ENCODE measurements around the gene DNM3. TPM values are rescaled to one million over a fixed set of nuclear protein-coding genes. Genes with fewer than 3 reads are reported as not detected.

DNM3 gene
- total and polyA plus RNA-seq, 9 of the 15 experiments (the other 6 are each of a cell fraction or from before 2014, with no cell fraction given), result 0.08 to 0.36 (median 0.22) TPM; not detected in 1

- no peak for TF ChIP-seq PATZ1 (CRISPR knock-in tag; IDR thresholded peaks at IDR 0.05; ENCODE audit: borderline replicate concordance)
- no peak for TF ChIP-seq ZBTB43 (CRISPR knock-in tag; IDR thresholded peaks at IDR 0.05)
- TF ChIP-seq TRIM28 (IDR thresholded peaks at IDR 0.05), result no peak
- TF ChIP-seq ZKSCAN3 (CRISPR knock-in tag; IDR thresholded peaks at IDR 0.05), result no peak
- TF ChIP-seq ZNF184 (CRISPR knock-in tag; IDR thresholded peaks at IDR 0.05), result no peak
- no peak for TF ChIP-seq SAFB2 (IDR thresholded peaks at IDR 0.05; ENCODE audit: borderline replicate concordance, low read depth, low read length, severe bottlenecking)
- no peak for TF ChIP-seq RBBP5 (IDR thresholded peaks at IDR 0.05; ENCODE audit: borderline replicate concordance, insufficient read depth, low read length, poor library complexity, severe bottlenecking)
- no peak for TF ChIP-seq ZNF830 (CRISPR knock-in tag; IDR thresholded peaks at IDR 0.05)
Observed at GRCh38 chr1:172165403-172165802, 324.1 kb downstream of the DNM3 start (continued).
